A673 (cell line): Measurements from ENCODE around the gene KCNQ2.

Experiments
- CTCF ChIP-seq: fragments of 300-800, 200-600 bp; sonication (generic); conservative IDR thresholded peaks from 2 replicates; pipeline ENCODE4 v1.5.1; 2017; ENCODE audit warnings: low read depth, mild to moderate bottlenecking, antibody characterized with exemption, low read length, moderate library complexity, mixed read lengths
- EZH2 ChIP-seq: fragments of 200-600 bp; sonication (generic); IDR thresholded peaks from 2 replicates; pipeline ENCODE4 v1.6.1; 2017; ENCODE audit warnings: borderline replicate concordance, low read depth, mild to moderate bottlenecking, mixed read lengths, antibody characterized with exemption, low read length; ENCODE audit not compliant: poor library complexity, severe bottlenecking

DNA sequence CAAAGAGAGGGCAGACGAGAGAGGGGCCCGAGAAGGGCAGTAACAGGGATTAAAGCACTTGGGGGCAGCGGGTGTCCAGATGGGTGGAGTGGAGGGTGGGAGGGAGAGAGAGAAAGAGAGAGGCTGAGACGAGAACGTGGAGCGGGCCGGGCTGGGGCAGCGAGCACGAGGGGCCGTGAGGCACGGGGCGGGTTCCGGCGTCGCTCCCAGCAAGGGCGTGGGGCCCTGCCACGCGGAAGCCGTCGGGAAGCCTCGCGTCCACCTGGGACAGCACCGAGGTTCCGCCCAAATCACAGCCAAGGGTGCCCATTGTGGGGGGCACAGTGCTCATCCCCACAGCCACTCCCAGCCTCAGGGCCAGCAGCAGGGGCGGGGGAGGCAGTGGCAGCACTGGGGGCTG lies 49.8 kb downstream of the KCNQ2 start:
- TF ChIP-seq CTCF: no peak
- no peak for TF ChIP-seq EZH2
